ENCODE data around the gene SPARC. TPM values are rescaled to one million over a fixed set of nuclear protein-coding genes. Genes with fewer than 3 reads are reported as not detected.

The SPARC gene
- total RNA-seq, 1 experiment from 2014 or later = 320 TPM

- no peaks in the 10 kb centered on the region for H3K79me2 ChIP-seq (ENCODE audit: insufficient read depth, low read length)
- no peak overlapping the region for H4K8ac ChIP-seq (replicated peaks; ENCODE audit: insufficient read length, low read depth, low read length)
- H3K9me3 ChIP-seq (ENCODE audit: control insufficient read depth, low read depth, low read length) = no peaks in the 10 kb centered on the region
- H2AFZ ChIP-seq (ENCODE audit: low read length) = no peak overlapping the region
- H3K27ac Mint-ChIP-seq = no peak overlapping the region
- no peaks in the 10 kb centered on the region for H3K27me3 ChIP-seq (ENCODE audit: insufficient read depth, low read length)
- no peak overlapping the region for H2AK5ac ChIP-seq (ENCODE audit: insufficient read length, low read length)
- no peaks in the 10 kb centered on the region for H3K27me3 Mint-ChIP-seq (ENCODE audit: low read depth)
- H3K4me1 Mint-ChIP-seq = peaks cover 52 to 53% of the 10 kb centered on the region in 2 experiments
- no peak overlapping the region for H2BK120ac ChIP-seq (ENCODE audit: low read depth, low read length, poor library complexity, severe bottlenecking)
- no peak overlapping the region for H3K27ac ChIP-seq (ENCODE audit: insufficient read length, low read depth, low read length)
- no peak overlapping the region for H3K14ac ChIP-seq (ENCODE audit: insufficient read depth, low read length)
- no peak overlapping the region for H3K18ac ChIP-seq (ENCODE audit: insufficient read length, low read depth, low read length)
- peaks cover 11% of the 10 kb centered on the region for H3K23me2 ChIP-seq (ENCODE audit: insufficient read length, low read depth, low read length, poor library complexity, severe bottlenecking)
- no peak overlapping the region for H3K4me2 ChIP-seq (ENCODE audit: insufficient read depth, insufficient read length, low read length)
- H3K36me3 Mint-ChIP-seq (ENCODE audit: insufficient read depth in 1 of 3, low read depth in 3 of 3) = peaks cover 4 to 10% (median 6%) of the 10 kb centered on the region in 3 experiments; a peak in 5 of 7 replicates
- WGBS (ENCODE audit: extremely low coverage, insufficient read length, low lambda C conversion rate) = no CpG with 5 or more reads among the region's 6 CpGs
- H2BK5ac ChIP-seq (ENCODE audit: insufficient read length, low read length) = no peak overlapping the region
- no peaks in the 10 kb centered on the region for H3K79me1 ChIP-seq (ENCODE audit: insufficient read depth, low read depth, low read length, poor library complexity, severe bottlenecking)
- H2BK12ac ChIP-seq (ENCODE audit: insufficient read length, low read depth, low read length) = no peak overlapping the region
- H3T11ph ChIP-seq (ENCODE audit: low read length) = no peak overlapping the region
- H4K5ac ChIP-seq (ENCODE audit: insufficient read length, low read depth, low read length) = no peak overlapping the region
- no peak for DNase-seq
- H3K23ac ChIP-seq (ENCODE audit: insufficient read length, low read depth, low read length) = no peak overlapping the region
- H3K4ac ChIP-seq (ENCODE audit: low read depth, low read length) = no peak overlapping the region
- H3K56ac ChIP-seq (ENCODE audit: insufficient read length, low read depth, low read length) = no peak overlapping the region
- H2BK20ac ChIP-seq (ENCODE audit: low read depth, low read length, poor library complexity, severe bottlenecking) = no peak overlapping the region
- H2BK15ac ChIP-seq (ENCODE audit: low read depth, low read length) = no peak overlapping the region
- no peak for TF ChIP-seq CTCF (conservative IDR thresholded peaks at IDR 0.05)
- H4K91ac ChIP-seq (ENCODE audit: insufficient read length, low read depth, low read length) = no peak overlapping the region
- no peaks in the 10 kb centered on the region for H4K20me1 ChIP-seq (ENCODE audit: control insufficient read depth, insufficient read depth, insufficient read length)
- H3K9me3 Mint-ChIP-seq = no peaks in the 10 kb centered on the region
- H3K9ac ChIP-seq (ENCODE audit: extremely low read depth, insufficient read length, low read length) = no peak overlapping the region
- no peak overlapping the region; a peak in 1 of 5 replicates for H3K4me3 Mint-ChIP-seq
- peaks cover 6% of the 10 kb centered on the region; the same call in 1 of the 2 replicates for H3K4me1 ChIP-seq (ENCODE audit: insufficient read depth, low read length)
These were observed 4.5 kb downstream of the SPARC start for GRCh38 chr5:151682240-151682639.

Measured in H9 (cell line).